Peyer's patch (tissue), 4 donors: Measurements from ENCODE around the gene LIX1. TPM values are rescaled to one million over a fixed set of nuclear protein-coding genes. Genes with fewer than 3 reads are reported as not detected.
"Not testable (repeated sequence)": the region's sequence is repeated elsewhere in the genome, so short reads cannot be mapped to it uniquely, and the experiment has no call there.

Source experiments
- DNase-seq, 3 donors: peaks; one replicate each; pipeline ENCODE4 v3.0.0-alpha.2; 2017 to 2019
- H3K27ac ChIP-seq, 4 donors: fragments of 200-600 bp; sonication (generic); one replicate each; pipeline ENCODE4 v1.5.1; 2016 to 2019
- H3K27me3 ChIP-seq, 2 donors: fragments of 200-600 bp; sonication (generic); one replicate each; pipeline ENCODE4 v1.5.1; 2019
- H3K36me3 ChIP-seq, 3 donors: fragments of 200-600 bp; sonication (generic); one replicate each; pipeline ENCODE4 v1.5.1; 2016 to 2019
- H3K4me1 ChIP-seq, 4 donors: fragments of 200-600 bp; sonication (generic); one replicate each; pipeline ENCODE4 v1.5.1; 2016 to 2019
- H3K4me3 ChIP-seq, 4 donors: fragments of 200-600 bp; sonication (generic); 1 replicate in 3 of 4; 2 replicates in 1 of 4; pipeline ENCODE4 v1.5.1; 2016 to 2019; ENCODE audit warnings: mild to moderate bottlenecking in 1 of 4
- H3K9me3 ChIP-seq, 4 donors: fragments of 200-600 bp; sonication (generic); one replicate each; pipeline ENCODE4 v1.5.1; 2016 to 2019; ENCODE audit warnings: mild to moderate bottlenecking in 1 of 4
- CTCF ChIP-seq, 6 experiments: fragments of 450-650 bp in 4 of 6; fragments of 200-600 bp in 2 of 6; sonication (generic) in 1 of 6; IDR thresholded peaks; one replicate each; pipeline ENCODE4 v1.5.1; 2017 to 2019; ENCODE audit warnings: antibody characterized with exemption in 6 of 6, mild to moderate bottlenecking in 3 of 6, moderate library complexity in 1 of 6
- POLR2A ChIP-seq, 2 donors: fragments of 450-650 bp; IDR thresholded peaks; one replicate each; pipeline ENCODE4 v1.5.1; 2017; ENCODE audit warnings: antibody characterized with exemption in 2 of 2, mild to moderate bottlenecking in 2 of 2, moderate library complexity in 2 of 2
- total RNA-seq, 4 donors: library from RNA; depleted of rRNA; stranded (reverse); fragments of >200 nt; gene quantifications; one replicate each; pipeline ENCODE4 v1.1.0, GENCODE V29; 2016

The LIX1 gene
- under 1 TPM in 1 of 4 donors, not detected in 3; 0.13 TPM for total RNA-seq

- H3K4me3 ChIP-seq: no peak within 1 kb of the TSS
- no peaks in the 10 kb centered on the region for H3K9me3 ChIP-seq
- no peak within 1 kb of the TSS for H3K27ac ChIP-seq
- no peaks in the 10 kb centered on the region for H3K4me1 ChIP-seq
- peak in 1 of 3 donors; percentile 50 for DNase-seq
- H3K27me3 ChIP-seq: no peaks in the 10 kb centered on the region
- TF ChIP-seq POLR2A (IDR thresholded peaks at IDR 0.05) (no peak), CTCF (IDR thresholded peaks at IDR 0.05) (peak in 4 of 6 experiments; percentile 32 to 64 (median 62))
- H3K36me3 ChIP-seq: no peaks in the 10 kb centered on the region
Observed at GRCh38 chr5:97142521-97143254, at the start of gene LIX1. Gene LIX1 (minus strand): TSS chr5:97142611. CDS start chr5:97142576, 35 bp downstream.

GRCh38 chr5:97191893-97192292 lies 49.5 kb upstream of the LIX1 start:
- Histone ChIP-seq H3K27me3 (no peaks in the 10 kb centered on the region), H3K4me1 (no peaks in the 10 kb centered on the region), H3K9me3 (no peaks in the 10 kb centered on the region), H3K36me3 (no peaks in the 10 kb centered on the region), H3K27ac (no peak overlapping the region), H3K4me3 (no peak overlapping the region)
- TF ChIP-seq POLR2A (IDR thresholded peaks at IDR 0.05): no peak
- no peak for TF ChIP-seq CTCF (IDR thresholded peaks at IDR 0.05)
- no peak for DNase-seq

- H3K4me1 ChIP-seq, H3K4me3 ChIP-seq: not testable (repeated sequence)
Observed at GRCh38 chr5:97189523-97189922, 47.1 kb upstream of the LIX1 start.

GRCh38 chr5:97183930-97184213 lies 41.5 kb upstream of the LIX1 start:
- no peak for DNase-seq
- no peak for TF ChIP-seq POLR2A (IDR thresholded peaks at IDR 0.05)
- TF ChIP-seq CTCF (IDR thresholded peaks at IDR 0.05): no peak
- Histone ChIP-seq H3K36me3 (peaks cover 0 to 2% (median 0%) of the 10 kb centered on the region in 3 donors), H3K27me3 (no peaks in the 10 kb centered on the region), H3K9me3 (no peaks in the 10 kb centered on the region), H3K27ac (peak overlapping the region; percentile 82 to 95 (median 87)), H3K4me1 (peaks cover 0 to 21% (median 5%) of the 10 kb centered on the region in 4 donors), H3K4me3 (peak overlapping the region; percentile 70 to 81 (median 74))

More at GRCh38 chr5:97189523-97189922, 47.1 kb upstream of the LIX1 start:
- DNase-seq, H3K27ac ChIP-seq, H3K9me3 ChIP-seq, H3K27me3 ChIP-seq, H3K36me3 ChIP-seq: not testable (repeated sequence)

GRCh38 chr5:97183100-97183929 lies 40.9 kb upstream of the LIX1 start, which contains the start of gene RIOK2:
Gene RIOK2 (minus strand): TSS chr5:97183247. CDS start chr5:97183191, 56 bp downstream.
- H3K36me3 ChIP-seq: peaks cover 0 to 7% (median 0%) of the 10 kb centered on the region in 3 donors
- peak within 1 kb of the TSS; percentile 82 to 95 (median 87) for H3K27ac ChIP-seq
- H3K4me1 ChIP-seq: peaks cover 0 to 21% (median 5%) of the 10 kb centered on the region in 4 donors
- H3K9me3 ChIP-seq: no peaks in the 10 kb centered on the region
- DNase-seq: peak; percentile 92 to 98 (median 94)
- TF ChIP-seq CTCF (IDR thresholded peaks at IDR 0.05) (peak in 1 of 6 experiments; percentile 6), POLR2A (IDR thresholded peaks at IDR 0.05) (peak; percentile 23 to 74)
- H3K27me3 ChIP-seq: no peaks in the 10 kb centered on the region
- H3K4me3 ChIP-seq: peak within 1 kb of the TSS; percentile 70 to 81 (median 74)
